ENCODE results near the gene RNF208. TPM values are rescaled to one million over a fixed set of nuclear protein-coding genes. Genes with fewer than 3 reads are reported as not detected.
A peak's percentile ranks its signal among the peaks of the same experiment; 100 is the strongest.

The RNF208 gene
- total RNA-seq, 1 donor from 2014 or later = 6.7 TPM

GRCh38 chr9:137178201-137178938 is 43.7 kb downstream of the RNF208 start:
- intact Hi-C loops (cut with DNase I) = no loop called here
- H3K36me3 ChIP-seq = peaks cover 53% of the 10 kb centered on the region
- no peak overlapping the region for H3K4me3 ChIP-seq
- no peaks in the 10 kb centered on the region for H3K4me1 ChIP-seq
- no peak for ATAC-seq
- no peak for DNase-seq
- TF ChIP-seq CTCF (IDR thresholded peaks at IDR 0.05) = no peak
- H3K27ac ChIP-seq = no peak overlapping the region
- no peaks in the 10 kb centered on the region for H3K9me3 ChIP-seq
- H3K27me3 ChIP-seq = no peaks in the 10 kb centered on the region

GRCh38 chr9:137176302-137177182 is 45.5 kb downstream of the RNF208 start:
- ATAC-seq (peak; percentile 35), DNase-seq (no peak)
- H3K36me3 ChIP-seq = peaks cover 36% of the 10 kb centered on the region
- no peak overlapping the region for H3K4me3 ChIP-seq
- TF ChIP-seq CTCF (IDR thresholded peaks at IDR 0.05) = peak; percentile 43
- H3K27me3 ChIP-seq = peaks cover 15% of the 10 kb centered on the region
- H3K9me3 ChIP-seq = no peaks in the 10 kb centered on the region
- intact Hi-C loops (cut with DNase I) = no loop called here
- no peak overlapping the region for H3K27ac ChIP-seq
- no peaks in the 10 kb centered on the region for H3K4me1 ChIP-seq

GRCh38 chr9:137175345-137175961 is 46.6 kb downstream of the RNF208 start:
- H3K4me3 ChIP-seq = no peak overlapping the region
- no peak for TF ChIP-seq CTCF (IDR thresholded peaks at IDR 0.05)
- no peak overlapping the region for H3K27ac ChIP-seq
- no peak for DNase-seq
- no peaks in the 10 kb centered on the region for H3K4me1 ChIP-seq
- no peak for ATAC-seq
- intact Hi-C loops (cut with DNase I) = no loop called here
- H3K27me3 ChIP-seq = peaks cover 24% of the 10 kb centered on the region
- H3K9me3 ChIP-seq = no peaks in the 10 kb centered on the region
- H3K36me3 ChIP-seq = peaks cover 26% of the 10 kb centered on the region

GRCh38 chr9:137174722-137175293 is 47.2 kb downstream of the RNF208 start:
- DNase-seq (no peak), ATAC-seq (peak; percentile 4)
- Histone ChIP-seq H3K36me3 (peaks cover 19% of the 10 kb centered on the region), H3K9me3 (no peaks in the 10 kb centered on the region), H3K4me1 (no peaks in the 10 kb centered on the region), H3K4me3 (no peak overlapping the region), H3K27ac (no peak overlapping the region), H3K27me3 (peaks cover 31% of the 10 kb centered on the region)
- intact Hi-C loops (cut with DNase I) = no loop called here
- TF ChIP-seq CTCF (IDR thresholded peaks at IDR 0.05) = no peak

- no peak for TF ChIP-seq CTCF (IDR thresholded peaks at IDR 0.05)
- Histone ChIP-seq H3K4me1 (peaks cover 4% of the 10 kb centered on the region), H3K9me3 (no peaks in the 10 kb centered on the region), H3K27ac (no peak overlapping the region), H3K36me3 (peaks cover 13% of the 10 kb centered on the region), H3K27me3 (peaks cover 39% of the 10 kb centered on the region), H3K4me3 (no peak overlapping the region)
- no peak for DNase-seq
- ATAC-seq = no peak
- intact Hi-C loops (cut with DNase I) = no loop called here
Measured at GRCh38 chr9:137173796-137174664, 48.0 kb downstream of the RNF208 start.

Data from upper lobe of right lung (tissue), 1 donor.